ENCODE data around the gene STK11IP.

GRCh38 chr2:219578811-219579613, 18.6 kb upstream of the STK11IP start:
- no peak for TF ChIP-seq CTCF (IDR thresholded peaks at IDR 0.05)
- no peak for TF ChIP-seq POLR2A (IDR thresholded peaks at IDR 0.05)
